A673 (cell line): ENCODE data around the gene DPP10.

Source experiments
- EZH2 ChIP-seq: fragments of 200-600 bp; sonication (generic); IDR thresholded peaks from 2 replicates; pipeline ENCODE4 v1.6.1; 2017; ENCODE audit warnings: borderline replicate concordance, low read depth, mild to moderate bottlenecking, mixed read lengths, antibody characterized with exemption, low read length; ENCODE audit not compliant: poor library complexity, severe bottlenecking
- TF ChIP-seq, protein P1 (sequence below): fragments of 300-800, 200-600 bp; sonication (generic); conservative IDR thresholded peaks from 2 replicates; pipeline ENCODE4 v1.5.1; 2017; ENCODE audit warnings: low read depth, mild to moderate bottlenecking, antibody characterized with exemption, low read length, moderate library complexity, mixed read lengths

DNA sequence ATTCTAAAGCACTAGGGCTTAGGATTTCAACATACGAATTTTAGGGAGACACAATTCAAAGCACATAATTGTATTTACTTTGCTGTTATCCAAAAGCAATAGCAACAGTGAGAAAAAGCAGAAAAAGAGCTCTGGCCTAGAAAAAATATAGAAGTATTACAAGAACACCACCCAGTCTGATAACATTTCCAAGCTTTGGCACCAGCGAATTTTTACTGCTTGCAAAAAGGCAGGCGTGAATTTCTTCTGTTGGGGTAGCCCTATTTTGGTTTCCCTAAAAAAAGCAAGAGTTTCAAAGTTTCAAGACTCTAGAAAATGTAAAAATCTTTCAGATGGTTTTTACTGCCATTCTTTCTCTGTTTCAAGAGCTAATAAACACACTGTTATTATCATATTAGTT is 292.7 kb downstream of the DPP10 start:
- TF ChIP-seq, protein P1, sequence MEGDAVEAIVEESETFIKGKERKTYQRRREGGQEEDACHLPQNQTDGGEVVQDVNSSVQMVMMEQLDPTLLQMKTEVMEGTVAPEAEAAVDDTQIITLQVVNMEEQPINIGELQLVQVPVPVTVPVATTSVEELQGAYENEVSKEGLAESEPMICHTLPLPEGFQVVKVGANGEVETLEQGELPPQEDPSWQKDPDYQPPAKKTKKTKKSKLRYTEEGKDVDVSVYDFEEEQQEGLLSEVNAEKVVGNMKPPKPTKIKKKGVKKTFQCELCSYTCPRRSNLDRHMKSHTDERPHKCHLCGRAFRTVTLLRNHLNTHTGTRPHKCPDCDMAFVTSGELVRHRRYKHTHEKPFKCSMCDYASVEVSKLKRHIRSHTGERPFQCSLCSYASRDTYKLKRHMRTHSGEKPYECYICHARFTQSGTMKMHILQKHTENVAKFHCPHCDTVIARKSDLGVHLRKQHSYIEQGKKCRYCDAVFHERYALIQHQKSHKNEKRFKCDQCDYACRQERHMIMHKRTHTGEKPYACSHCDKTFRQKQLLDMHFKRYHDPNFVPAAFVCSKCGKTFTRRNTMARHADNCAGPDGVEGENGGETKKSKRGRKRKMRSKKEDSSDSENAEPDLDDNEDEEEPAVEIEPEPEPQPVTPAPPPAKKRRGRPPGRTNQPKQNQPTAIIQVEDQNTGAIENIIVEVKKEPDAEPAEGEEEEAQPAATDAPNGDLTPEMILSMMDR, result no peak
- no peak for TF ChIP-seq EZH2
